ENCODE results near the gene KRT12. TPM values are rescaled to one million over a fixed set of nuclear protein-coding genes. Genes with fewer than 3 reads are reported as not detected.

The KRT12 gene
- total RNA-seq (2011; cell fraction: chromatin; rRNA removed; ENCODE audit: low replicate concordance), result 1.2 TPM in 1 of 2 replicates, not detected in the other
- total RNA-seq (2011; cell fraction: nucleolus; rRNA removed), result 1.3 TPM in 1 of 2 replicates, not detected in the other
- not detected in 2 replicates for total RNA-seq (2011; cell fraction: nucleoplasm; rRNA removed)
- total RNA-seq (2014; rRNA removed) (6.2 and 7.5 TPM in 2 replicates), total RNA-seq (2014; rRNA removed; fragmentation: Illumina TruSeq; extraction: Trizol) (1.7 and 1.9 TPM in 2 replicates), total RNA-seq (2015; rRNA removed; fragmentation: Illumina TruSeq; extraction: Trizol) (2.3 and 3.1 TPM in 2 replicates), total RNA-seq (2021) (1.9 and 2.4 TPM in 2 replicates), polyA plus RNA-seq (2011; rRNA removed) (0.63 and 0.91 TPM in 2 replicates), polyA plus RNA-seq (2014; fragmentation: Illumina TruSeq; extraction: Trizol) (2.2 and 2.9 TPM in 2 replicates), polyA plus RNA-seq (2014; fragmentation: Nextera tagmentation; extraction: Ambion mirVana) (under 1 TPM; 0.18 to 0.53 TPM), polyA plus RNA-seq (2014; rRNA removed) (3.0 and 7.0 TPM in 2 replicates), polyA minus RNA-seq (2011; rRNA and poly(A)+ RNA removed) (0.18 and 0.42 TPM in 2 replicates), Bru-seq, nascent RNA (percentile 34 among the genes with signal in this experiment), BruChase-seq, experiment 1, labeled RNA remaining after a 2-hour chase (percentile 30 among the genes with signal in this experiment), BruChase-seq, experiment 2, labeled RNA remaining after a 6-hour chase (percentile 31 among the genes with signal in this experiment)
- 0.74 and 1.6 TPM in 2 replicates for polyA plus RNA-seq (2011; cell fraction: cytosol; rRNA removed)
- polyA plus RNA-seq (2011; cell fraction: nucleus; rRNA removed), result 0.38 and 0.46 TPM in 2 replicates
- 3.5 and 4.4 TPM in 2 replicates for polyA plus RNA-seq (2012)
- polyA minus RNA-seq (2011; cell fraction: cytosol; rRNA and poly(A)+ RNA removed), result not detected in 2 replicates
- polyA minus RNA-seq (2011; cell fraction: nucleus; rRNA and poly(A)+ RNA removed), result 0.54 and 0.56 TPM in 2 replicates
- long read RNA-seq, experiment 1, transcript KRT12-203 (8 exons, 2,241 nt), result major isoform, 7 of 7 reads
- long read RNA-seq, experiment 1, partial matches to known transcripts, result 0 of 7 reads
- long read RNA-seq, experiment 1, other reads (novel, unspliced or antisense), result 0 of 7 reads
- long read RNA-seq, experiment 2, partial matches to known transcripts, result 0 of 2 reads
- long read RNA-seq, experiment 2, other reads (novel, unspliced or antisense), result 0 of 2 reads
- long read RNA-seq, experiment 3, partial matches to known transcripts, result 0 of 1 reads
- long read RNA-seq, experiment 3, other reads (novel, unspliced or antisense), result 0 of 1 reads

GRCh38 chr17:40866838-40867237, at the start of gene KRT12:
TSS of gene KRT12 (minus strand) at chr17:40867223. CDS start at chr17:40867186, 37 bp downstream.
- Histone ChIP-seq H3K27ac (ENCODE audit: extremely low read depth, low read depth, low read length) (no peak within 1 kb of the TSS; the same call in 2 of the 3 replicates), H3K9me1 (ENCODE audit: control insufficient read depth, insufficient read depth, low read length) (no peaks in the 10 kb centered on the region), H3K9ac (ENCODE audit: insufficient read depth in 1 of 2, low read depth in 2 of 2, low read length in 2 of 2) (no peak within 1 kb of the TSS; a peak in 1 of 4 replicates), H3K4me2 (ENCODE audit: insufficient read depth, low read length) (peak within 1 kb of the TSS; percentile 18), H3K27me3 (ENCODE audit: control insufficient read depth in 2 of 2, insufficient read depth in 2 of 2, low read length in 2 of 2) (no peaks in the 10 kb centered on the region), H4K20me1 (replicated peaks; ENCODE audit: control insufficient read depth, insufficient read depth, low read length) (no peaks in the 10 kb centered on the region), H3K36me3 (ENCODE audit: control insufficient read depth, insufficient read depth, low read length) (no peaks in the 10 kb centered on the region), H3K9me3 (replicated peaks; ENCODE audit: control insufficient read depth, insufficient read depth, low read depth, low read length) (no peaks in the 10 kb centered on the region), H2AFZ (ENCODE audit: low read depth, low read length) (peak within 1 kb of the TSS; percentile 78), H3K4me1 (replicated peaks in 1 of 2; ENCODE audit: control insufficient read depth in 2 of 2, insufficient read depth in 2 of 2, low read length in 2 of 2) (peaks cover 0 to 13% of the 10 kb centered on the region in 2 experiments; a peak in 3 of 5 replicates), H3K79me2 (ENCODE audit: control insufficient read depth, insufficient read depth, low read length) (no peaks in the 10 kb centered on the region), H3K4me3 (no peak within 1 kb of the TSS)
- ATAC-seq, result peak; percentile 51
- intact Hi-C loops (cut with micrococcal nuclease), result no loop called here
- in situ Hi-C loops (cut with MboI), result no loop called here
- no peak for FAIRE-seq
- DNase-seq (ENCODE audit: extremely low read depth in 1 of 4, low spot score in 3 of 4), result peak in 1 of 4 experiments; percentile 22
- POLR2A ChIA-PET, result interaction anchor here (0.8 to 1.4 kb wide), 2 partner anchors 8 to 10 kb away, joined by 3 read pairs; no protein-coding TSS in a partner anchor
- BruUV-seq (replicated peaks), result no TSS peak
- CTCF ChIA-PET (ENCODE audit: low intra/inter-chr PET ratio), result no interaction called here
- 51% methylated on average over 8 of the region's 8 CpGs for WGBS (ENCODE audit: insufficient coverage, low coverage, missing lambda C conversion rate)
- TF ChIP-seq SPI1 (IDR thresholded peaks at IDR 0.05; ENCODE audit: borderline replicate concordance, low read depth, low read length) (0 out of 2 replicates have a peak, but pooled peaks have one; percentile 4), CHAMP1 (IDR thresholded peaks at IDR 0.05) (no peak), ZBTB40 (IDR thresholded peaks at IDR 0.05) (0 out of 2 replicates have a peak, but pooled peaks have one; percentile 11), ZBTB40 (CRISPR knock-in tag; IDR thresholded peaks at IDR 0.05) (no peak), GABPA (tag; conservative IDR thresholded peaks at IDR 0.05; ENCODE audit: low read depth) (peak; percentile 55)
